ENCODE data around the gene CEBPE. TPM values are rescaled to one million over a fixed set of nuclear protein-coding genes. Genes with fewer than 3 reads are reported as not detected.

The CEBPE gene
- total and polyA plus RNA-seq, 2 donors (not counting 3 experiments of a cell fraction or from before 2014, with no cell fraction given) = not detected

- Histone ChIP-seq H3K4me1 (ENCODE audit: control insufficient read depth, extremely low read depth, insufficient read depth, low read length) (no peaks in the 10 kb centered on the region), H3K9ac (replicated peaks; ENCODE audit: extremely low read depth, insufficient read depth, low read length) (no peak overlapping the region), H3K79me2 (ENCODE audit: control insufficient read depth, insufficient read depth, low read length) (no peaks in the 10 kb centered on the region), H2AFZ (ENCODE audit: low read depth, low read length) (no peak overlapping the region), H3K36me3 (ENCODE audit: control insufficient read depth in 2 of 2, extremely low read depth in 1 of 2, insufficient read depth in 2 of 2, low read length in 2 of 2) (no peaks in the 10 kb centered on the region), H3K4me3 (replicated peaks in 1 of 3; ENCODE audit: insufficient read depth in 1 of 3, low read depth in 1 of 3, low read length in 3 of 3) (no peak overlapping the region), H3K27me3 (ENCODE audit: control insufficient read depth in 2 of 2, insufficient read depth in 2 of 2, low read length in 2 of 2) (peaks cover 3% of the 10 kb centered on the region in 2 experiments), H3K9me3 (replicated peaks; ENCODE audit: control insufficient read depth, insufficient read depth, low read length) (no peaks in the 10 kb centered on the region), H4K20me1 (replicated peaks; ENCODE audit: control insufficient read depth, extremely low read depth, insufficient read depth, low read length) (no peaks in the 10 kb centered on the region), H3K27ac (ENCODE audit: insufficient read depth, low read depth, low read length) (no peak overlapping the region), H3K4me2 (ENCODE audit: insufficient read depth, low read length) (no peak overlapping the region), H3K9me1 (replicated peaks; ENCODE audit: control insufficient read depth, extremely low read depth, insufficient read depth, low read length) (no peaks in the 10 kb centered on the region)
- ChIA-PET CTCF (interaction anchor here (1.1 to 2.2 kb wide), 4 partner anchors 10 to 119 kb away, joined by 5 to 7 read pairs (median 6); partner anchors contain the start of genes ACIN1 and C14orf119), POLR2A (no interaction called here)
- no TSS peak for BruUV-seq (replicated peaks)
- FAIRE-seq = no peak
- dilution Hi-C loops (cut with MboI; ENCODE audit: extremely low pct_ligation_motif_present, low sequenced_read_pairs) = no loop called here
- intact Hi-C loops (cut with micrococcal nuclease) = loop anchor here (5.0 kb wide), 1 partner anchor 113 kb away; no protein-coding TSS in a partner anchor
- DNase-seq (ENCODE audit: low read depth, low spot score) = no peak
- TF ChIP-seq MAX (IDR thresholded peaks at IDR 0.05; ENCODE audit: insufficient read depth, insufficient read length) (no peak), POLR2A (IDR thresholded peaks at IDR 0.05; ENCODE audit: low read depth, low read length) (no peak), FOS (IDR thresholded peaks at IDR 0.05; ENCODE audit: borderline replicate concordance, insufficient read depth, low read length) (no peak), EZH2 (IDR thresholded peaks at IDR 0.05; ENCODE audit: borderline replicate concordance, low read depth, low read length, severe bottlenecking) (no peak), POLR2AphosphoS5 (IDR thresholded peaks at IDR 0.05; ENCODE audit: insufficient read depth, low read depth, low read length) (no peak), GATA2 (IDR thresholded peaks at IDR 0.05; ENCODE audit: insufficient read depth, insufficient read length, low read depth, low read length) (no peak), JUN (IDR thresholded peaks at IDR 0.05; ENCODE audit: borderline replicate concordance, insufficient read depth, insufficient read length, low read depth) (no peak), MYC (IDR thresholded peaks at IDR 0.05; ENCODE audit: low read depth, low read length) (no peak), CTCF (IDR thresholded peaks at IDR 0.05; ENCODE audit: extremely low read depth in 1 of 2, insufficient read depth in 1 of 2, low read depth in 1 of 2, low read length in 2 of 2) (no peak)
These were observed 13.7 kb downstream of the CEBPE start for GRCh38 chr14:23105348-23105824.

All from endothelial cell of umbilical vein (primary cell).